HepG2 (cell line): ENCODE measurements around the gene GDF11. TPM values are rescaled to one million over a fixed set of nuclear protein-coding genes. Genes with fewer than 3 reads are reported as not detected.
A peak's percentile ranks its signal among the peaks of the same experiment; 100 is the strongest.

Source experiments
- AGO1 ChIP-seq: fragments of 200-400 bp; formaldehyde crosslinking; IDR thresholded peaks from 2 replicates; pipeline ENCODE4 v1.6.1; 2017; ENCODE audit warnings: mild to moderate bottlenecking, low read depth, low read length, moderate library complexity; ENCODE audit not compliant: poor library complexity, severe bottlenecking
- ATF6 ChIP-seq: sonication (generic); formaldehyde crosslinking; conservative IDR thresholded peaks from 2 replicates; pipeline ENCODE4 v1.4.0; 2020; ENCODE audit warnings: missing genetic modification reagents
- ATRX ChIP-seq: sonication (generic); formaldehyde crosslinking; IDR thresholded peaks from 2 replicates; pipeline ENCODE4 v1.4.0; 2020; ENCODE audit warnings: missing genetic modification reagents, borderline replicate concordance
- HMG20A ChIP-seq: IDR thresholded peaks from 2 replicates; pipeline ENCODE4 v1.6.1; 2016; ENCODE audit warnings: borderline replicate concordance
- HOXA7 ChIP-seq: sonication (generic); formaldehyde crosslinking; IDR thresholded peaks from 2 replicates; pipeline ENCODE4 v1.8.1; 2022; ENCODE audit warnings: mild to moderate bottlenecking, missing genetic modification reagents, moderate library complexity
- IRF9 ChIP-seq: sonication (generic); formaldehyde crosslinking; IDR thresholded peaks from 2 replicates; pipeline ENCODE4 v1.8.0; 2022; ENCODE audit warnings: missing genetic modification reagents, mild to moderate bottlenecking, borderline replicate concordance
- KAT2B ChIP-seq: fragments of 150-350 bp; IDR thresholded peaks from 2 replicates; pipeline ENCODE4 v1.6.1; 2014; ENCODE audit warnings: low read depth, low read length, borderline replicate concordance
- KDM2A ChIP-seq: sonication (generic); formaldehyde crosslinking; IDR thresholded peaks from 2 replicates; pipeline ENCODE4 v1.4.0; 2020; ENCODE audit warnings: low read depth, missing genetic modification reagents, borderline replicate concordance
- KLF16 ChIP-seq, 2 experiments: sonication (generic) in 1 of 2; formaldehyde crosslinking in 1 of 2; IDR thresholded peaks; 2 replicates each; pipeline versions ENCODE4 v1.6.1 to v1.8.0; 2016 to 2023; ENCODE audit warnings: missing genetic modification reagents in 2 of 2, missing compliant biosample characterization in 1 of 2
- MAF1 ChIP-seq: sonication (generic); formaldehyde crosslinking; IDR thresholded peaks from 2 replicates; pipeline ENCODE4 v1.5.0; 2020; ENCODE audit warnings: missing genetic modification reagents, borderline replicate concordance
- MTF2 ChIP-seq: sonication (generic); formaldehyde crosslinking; IDR thresholded peaks from 2 replicates; pipeline ENCODE4 v1.5.0; 2020; ENCODE audit warnings: missing genetic modification reagents, borderline replicate concordance
- POLR2G ChIP-seq: fragments of 200-400 bp; formaldehyde crosslinking; IDR thresholded peaks from 2 replicates; pipeline ENCODE4 v1.6.1; 2018; ENCODE audit warnings: mild to moderate bottlenecking, low read depth, low read length, moderate library complexity
- SALL1 ChIP-seq: sonication (generic); formaldehyde crosslinking; IDR thresholded peaks from 2 replicates; pipeline ENCODE4 v1.8.0; 2022; ENCODE audit warnings: mild to moderate bottlenecking, missing genetic modification reagents
- TBL1XR1 ChIP-seq: fragments of 150-350 bp; IDR thresholded peaks from 2 replicates; pipeline ENCODE4 v1.6.1; 2014; ENCODE audit warnings: borderline replicate concordance, low read length; ENCODE audit not compliant: partially characterized antibody
- ZBTB38 ChIP-seq: sonication (generic); formaldehyde crosslinking; IDR thresholded peaks from 2 replicates; pipeline ENCODE4 v1.5.1; 2020; ENCODE audit warnings: mild to moderate bottlenecking, missing genetic modification reagents
- ZBTB8A ChIP-seq: sonication (generic); formaldehyde crosslinking; IDR thresholded peaks from 2 replicates; pipeline ENCODE4 v1.4.0; 2020; ENCODE audit warnings: mild to moderate bottlenecking, low read depth, missing genetic modification reagents, borderline replicate concordance
- ZNF572 ChIP-seq: sonication (generic); formaldehyde crosslinking; IDR thresholded peaks from 2 replicates; pipeline ENCODE4 v1.5.1; 2020; ENCODE audit warnings: mild to moderate bottlenecking, missing genetic modification reagents
- ZNF850 ChIP-seq: sonication (generic); formaldehyde crosslinking; conservative IDR thresholded peaks from 2 replicates; pipeline ENCODE4 v1.9.0; 2021; ENCODE audit warnings: mild to moderate bottlenecking, missing genetic modification reagents
- polyA plus RNA-seq, 8 experiments: library from polyadenylated mRNA; depleted of rRNA in 3 of 8; stranded (reverse) in 7 of 8; unstranded in 1 of 8; fragments of >200 nt; fragmentation: Illumina TruSeq in 4 of 8; extraction: Trizol in 4 of 8; gene quantifications; 2 replicates each; pipeline versions ENCODE4 v1.2.1 to v1.2.3, GENCODE V29; 2011 to 2016; ENCODE audit warnings: low read depth in 4 of 8, missing spikeins in 1 of 8, mixed read lengths in 1 of 8; ENCODE audit not compliant: insufficient read depth in 1 of 8
- total RNA-seq, 5 experiments: library from RNA; depleted of rRNA; stranded (reverse); fragments of >200 nt; fragmentation: Illumina TruSeq; extraction: Trizol; gene quantifications; 2 replicates each; pipeline ENCODE4 v1.2.3, GENCODE V29; 2016; ENCODE audit warnings: low read depth in 1 of 5
- TF ChIP-seq, protein P1 (sequence below): sonication (generic); formaldehyde crosslinking; IDR thresholded peaks from 2 replicates; pipeline ENCODE4 v1.5.1; 2020; ENCODE audit warnings: mild to moderate bottlenecking, missing genetic modification reagents, borderline replicate concordance
- TF ChIP-seq, protein P2 (sequence below): sonication (generic); formaldehyde crosslinking; IDR thresholded peaks from 2 replicates; pipeline ENCODE4 v1.4.0; 2020; ENCODE audit warnings: missing genetic modification reagents, borderline replicate concordance
- TF ChIP-seq, protein P3 (sequence below): IDR thresholded peaks from 2 replicates; pipeline ENCODE4 v1.6.1; 2016

GDF11 gene
- total and polyA plus RNA-seq, 2 of the 13 experiments (the other 11 are each of a cell fraction or from before 2014, with no cell fraction given), result 0.63 to 1.5 TPM

DNA sequence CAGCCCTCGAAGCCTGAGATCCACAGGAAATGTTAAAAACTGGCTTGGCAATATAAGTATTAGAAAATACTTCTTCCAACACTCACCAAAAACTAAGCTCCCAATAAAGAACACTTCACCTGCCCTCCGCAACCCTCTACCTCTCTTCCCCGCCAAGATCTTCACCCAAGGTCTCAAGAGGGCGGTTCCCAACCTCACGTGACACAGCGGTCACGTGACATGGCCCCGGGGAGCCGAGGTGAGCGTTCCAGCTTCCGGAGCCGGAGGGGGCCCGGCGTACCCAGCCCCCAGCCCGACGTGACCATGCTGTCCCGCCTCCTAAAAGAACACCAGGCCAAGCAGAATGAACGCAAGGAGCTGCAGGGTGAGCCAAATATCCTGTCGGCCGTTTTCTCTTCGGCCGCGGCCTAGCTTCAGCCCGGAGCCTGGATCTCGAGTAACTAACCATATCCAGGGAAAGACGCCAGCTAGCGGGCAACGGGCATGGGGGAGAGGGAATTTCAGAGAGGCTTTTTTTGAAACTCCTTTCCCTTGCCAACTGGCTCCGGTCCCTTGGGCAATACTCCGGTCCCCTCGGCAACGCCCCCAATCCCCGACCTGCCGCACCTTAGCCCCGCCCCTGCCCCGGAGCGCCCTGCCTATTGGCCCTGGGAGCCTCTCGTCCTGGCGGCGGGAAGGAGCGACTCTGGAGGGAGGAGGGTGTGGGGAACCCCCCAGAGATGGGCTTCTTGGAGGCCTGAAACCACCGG, 26.9 kb upstream of the GDF11 start, which contains the start of gene BLOC1S1 (continued):
- TF ChIP-seq ATRX (CRISPR knock-in tag), result no peak
- no peak for TF ChIP-seq HOXA7 (CRISPR knock-in tag)
- no peak for TF ChIP-seq ZNF850 (CRISPR knock-in tag)
- TF ChIP-seq KDM2A (CRISPR knock-in tag), result peak; percentile 96
- no peak for TF ChIP-seq KAT2B
- TF ChIP-seq, protein P1, sequence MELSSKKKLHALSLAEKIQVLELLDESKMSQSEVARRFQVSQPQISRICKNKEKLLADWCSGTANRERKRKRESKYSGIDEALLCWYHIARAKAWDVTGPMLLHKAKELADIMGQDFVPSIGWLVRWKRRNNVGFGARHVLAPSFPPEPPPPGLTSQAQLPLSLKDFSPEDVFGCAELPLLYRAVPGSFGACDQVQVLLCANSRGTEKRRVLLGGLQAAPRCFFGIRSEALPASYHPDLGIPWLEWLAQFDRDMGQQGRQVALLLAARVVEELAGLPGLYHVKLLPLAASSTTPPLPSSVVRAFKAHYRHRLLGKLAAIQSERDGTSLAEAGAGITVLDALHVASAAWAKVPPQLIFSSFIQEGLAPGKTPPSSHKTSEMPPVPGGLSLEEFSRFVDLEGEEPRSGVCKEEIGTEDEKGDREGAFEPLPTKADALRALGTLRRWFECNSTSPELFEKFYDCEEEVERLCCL (CRISPR knock-in tag), result no peak
- TF ChIP-seq ATF6, result peak; percentile 28; the same call in 1 of the 2 replicates
- TF ChIP-seq POLR2G, result peak; percentile 72
- TF ChIP-seq KLF16 (CRISPR knock-in tag; IDR thresholded peaks at IDR 0.05), result peak in 1 of 2 experiments; percentile 99; a peak in 2 of 4 replicates
- TF ChIP-seq AGO1, result no peak
- no peak for TF ChIP-seq ZBTB8A
- 0 out of 2 replicates have a peak, but pooled peaks have one; percentile 20 for TF ChIP-seq HMG20A (CRISPR knock-in tag)
- TF ChIP-seq IRF9 (CRISPR knock-in tag), result peak; percentile 84; the same call in 1 of the 2 replicates
- peak; percentile 35 for TF ChIP-seq TBL1XR1
- TF ChIP-seq, protein P2, sequence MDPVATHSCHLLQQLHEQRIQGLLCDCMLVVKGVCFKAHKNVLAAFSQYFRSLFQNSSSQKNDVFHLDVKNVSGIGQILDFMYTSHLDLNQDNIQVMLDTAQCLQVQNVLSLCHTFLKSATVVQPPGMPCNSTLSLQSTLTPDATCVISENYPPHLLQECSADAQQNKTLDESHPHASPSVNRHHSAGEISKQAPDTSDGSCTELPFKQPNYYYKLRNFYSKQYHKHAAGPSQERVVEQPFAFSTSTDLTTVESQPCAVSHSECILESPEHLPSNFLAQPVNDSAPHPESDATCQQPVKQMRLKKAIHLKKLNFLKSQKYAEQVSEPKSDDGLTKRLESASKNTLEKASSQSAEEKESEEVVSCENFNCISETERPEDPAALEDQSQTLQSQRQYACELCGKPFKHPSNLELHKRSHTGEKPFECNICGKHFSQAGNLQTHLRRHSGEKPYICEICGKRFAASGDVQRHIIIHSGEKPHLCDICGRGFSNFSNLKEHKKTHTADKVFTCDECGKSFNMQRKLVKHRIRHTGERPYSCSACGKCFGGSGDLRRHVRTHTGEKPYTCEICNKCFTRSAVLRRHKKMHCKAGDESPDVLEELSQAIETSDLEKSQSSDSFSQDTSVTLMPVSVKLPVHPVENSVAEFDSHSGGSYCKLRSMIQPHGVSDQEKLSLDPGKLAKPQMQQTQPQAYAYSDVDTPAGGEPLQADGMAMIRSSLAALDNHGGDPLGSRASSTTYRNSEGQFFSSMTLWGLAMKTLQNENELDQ (CRISPR knock-in tag), result no peak
- TF ChIP-seq, protein P3, sequence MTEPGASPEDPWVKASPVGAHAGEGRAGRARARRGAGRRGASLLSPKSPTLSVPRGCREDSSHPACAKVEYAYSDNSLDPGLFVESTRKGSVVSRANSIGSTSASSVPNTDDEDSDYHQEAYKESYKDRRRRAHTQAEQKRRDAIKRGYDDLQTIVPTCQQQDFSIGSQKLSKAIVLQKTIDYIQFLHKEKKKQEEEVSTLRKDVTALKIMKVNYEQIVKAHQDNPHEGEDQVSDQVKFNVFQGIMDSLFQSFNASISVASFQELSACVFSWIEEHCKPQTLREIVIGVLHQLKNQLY (CRISPR knock-in tag), result peak; percentile 78; the same call in 1 of the 2 replicates
- TF ChIP-seq SALL1 (CRISPR knock-in tag), result peak; percentile 83
- no peak for TF ChIP-seq MTF2 (CRISPR knock-in tag)
- TF ChIP-seq ZBTB38 (CRISPR knock-in tag), result no peak
- no peak for TF ChIP-seq MAF1 (CRISPR knock-in tag)
- peak; percentile 95 for TF ChIP-seq ZNF572 (CRISPR knock-in tag)
